Measurements from ENCODE around the gene CNNM4.

CNNM4 gene

DNA sequence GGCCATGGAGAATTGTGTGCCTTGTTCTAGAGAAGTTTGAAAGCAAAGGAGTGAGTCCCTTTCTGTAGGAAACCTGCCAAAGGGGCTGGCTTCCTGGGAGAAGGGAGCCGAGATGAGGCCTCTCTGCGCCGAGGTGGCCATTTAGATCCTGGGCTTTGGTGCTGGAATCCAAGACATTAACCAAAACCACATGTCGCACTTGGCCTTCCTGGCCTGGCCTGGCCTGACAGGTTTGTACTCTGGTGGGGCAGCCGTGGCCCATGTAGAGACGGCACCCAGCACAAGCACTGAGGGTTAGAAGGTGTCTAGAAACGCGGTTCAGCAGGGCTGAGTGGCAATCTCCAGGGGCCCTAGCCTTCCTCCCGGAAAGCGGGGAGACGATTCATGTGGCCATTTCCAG is 62.5 kb downstream of the CNNM4 start:
- no peaks in the 10 kb centered on the region for H3K9me3 Mint-ChIP-seq (ENCODE audit: low read depth)
- peaks cover 2% of the 10 kb centered on the region for H3K36me3 Mint-ChIP-seq
- no peak overlapping the region for H3K27ac Mint-ChIP-seq
- H3K4me1 Mint-ChIP-seq (ENCODE audit: low read depth), result peaks cover 42% of the 10 kb centered on the region
- no peaks in the 10 kb centered on the region for H3K27me3 Mint-ChIP-seq
- no peak overlapping the region for H3K4me3 Mint-ChIP-seq

DNA sequence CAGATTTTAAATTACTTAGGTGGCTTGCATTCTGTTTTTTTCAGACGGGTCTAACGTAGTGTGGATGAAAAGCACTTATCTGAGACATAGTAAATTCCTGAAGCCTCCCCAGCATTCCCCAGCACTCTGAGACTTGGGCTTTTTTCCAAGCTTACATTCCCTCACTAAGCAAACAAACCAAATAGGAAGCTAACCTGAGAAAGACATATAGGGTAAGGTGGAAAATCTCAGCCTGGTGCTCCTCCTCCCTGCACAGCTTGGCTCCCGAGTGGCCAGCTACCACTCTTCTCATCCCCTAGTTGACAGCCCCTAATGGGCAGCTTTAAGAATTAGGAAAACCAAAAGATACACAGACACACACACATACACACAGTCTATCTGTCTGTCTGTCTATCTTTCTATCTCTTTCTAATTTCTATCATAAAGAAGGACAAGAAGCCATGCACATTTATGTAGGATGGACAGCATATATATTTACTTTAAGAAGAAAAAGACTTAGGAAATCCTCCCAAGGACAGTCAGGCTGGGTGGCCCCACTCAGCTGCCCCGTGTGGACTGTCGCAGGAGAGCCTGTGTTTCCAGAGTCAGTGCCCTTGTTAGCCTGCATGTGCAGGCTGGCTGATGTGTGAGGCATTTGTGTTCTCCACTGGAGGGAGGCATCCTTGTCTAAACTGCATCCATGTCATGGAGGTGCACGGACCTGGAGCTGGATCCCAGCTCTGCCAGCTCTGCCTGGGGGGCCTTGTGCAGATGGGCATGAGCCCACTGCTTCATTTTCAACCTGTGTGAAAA is 63.6 kb downstream of the CNNM4 start:
- peaks cover 31% of the 10 kb centered on the region for H3K4me1 Mint-ChIP-seq (ENCODE audit: low read depth)
- no peaks in the 10 kb centered on the region for H3K9me3 Mint-ChIP-seq (ENCODE audit: low read depth)
- H3K27me3 Mint-ChIP-seq, result no peaks in the 10 kb centered on the region
- H3K27ac Mint-ChIP-seq, result peak overlapping the region; percentile 61
- H3K36me3 Mint-ChIP-seq, result no peaks in the 10 kb centered on the region
- H3K4me3 Mint-ChIP-seq, result no peak overlapping the region

DNA sequence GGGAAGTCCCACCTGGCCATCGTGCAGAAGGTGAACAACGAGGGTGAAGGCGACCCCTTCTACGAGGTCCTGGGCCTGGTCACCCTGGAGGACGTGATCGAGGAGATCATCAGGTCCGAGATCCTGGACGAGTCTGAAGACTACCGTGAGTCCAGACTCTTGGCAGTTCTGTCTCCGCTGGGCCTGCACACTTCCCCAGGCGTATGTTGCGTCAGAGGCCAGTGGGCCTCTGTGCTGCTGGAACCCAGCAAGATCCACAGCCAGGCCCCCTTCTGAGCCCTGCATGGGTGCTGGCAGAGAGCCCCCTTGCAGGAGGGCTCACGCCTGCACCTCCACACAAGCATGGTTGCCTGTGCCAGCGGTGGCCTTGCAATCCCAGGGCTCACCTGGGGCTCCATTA is 64.4 kb downstream of the CNNM4 start:
- H3K27me3 Mint-ChIP-seq, result no peaks in the 10 kb centered on the region
- H3K4me1 Mint-ChIP-seq (ENCODE audit: low read depth), result peaks cover 23% of the 10 kb centered on the region
- no peak overlapping the region for H3K4me3 Mint-ChIP-seq
- H3K27ac Mint-ChIP-seq, result no peak overlapping the region
- H3K36me3 Mint-ChIP-seq, result no peaks in the 10 kb centered on the region
- H3K9me3 Mint-ChIP-seq (ENCODE audit: low read depth), result no peaks in the 10 kb centered on the region

DNA sequence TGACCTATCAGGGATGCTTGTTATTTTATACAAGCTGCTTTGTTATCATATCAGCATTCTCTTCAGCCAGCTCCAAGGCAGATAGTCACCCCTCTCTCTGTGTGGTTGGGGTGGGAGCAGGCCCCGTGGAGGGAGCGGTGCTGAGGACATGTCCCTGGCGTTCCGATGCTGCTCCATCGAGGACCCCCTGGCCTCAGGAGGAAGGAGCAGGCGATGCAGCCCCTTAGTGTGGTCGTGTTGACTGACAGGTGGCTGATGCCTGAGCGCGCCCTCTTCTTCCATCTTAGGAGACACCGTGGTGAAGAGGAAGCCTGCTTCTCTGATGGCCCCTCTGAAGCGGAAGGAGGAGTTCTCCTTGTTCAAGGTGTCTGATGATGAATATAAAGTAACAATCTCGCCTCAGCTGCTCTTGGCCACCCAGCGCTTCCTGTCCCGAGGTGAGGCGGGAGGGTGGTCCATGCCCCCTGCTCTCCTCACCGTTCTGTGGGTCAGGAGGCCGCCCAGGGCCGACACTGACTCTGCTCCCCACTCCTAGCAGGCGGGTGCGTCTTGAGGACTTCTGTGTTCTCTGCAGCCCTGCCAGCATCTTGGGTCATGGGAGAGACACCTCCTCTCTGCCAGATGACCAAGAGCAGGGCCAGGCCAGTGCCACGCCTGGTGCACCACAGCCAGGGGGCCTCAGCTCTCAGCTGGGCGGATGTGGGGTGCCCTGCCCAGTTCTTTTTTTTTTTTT is 66.0 kb downstream of the CNNM4 start:
- H3K27me3 Mint-ChIP-seq, result no peaks in the 10 kb centered on the region
- no peak overlapping the region for H3K4me3 Mint-ChIP-seq
- no peaks in the 10 kb centered on the region for H3K36me3 Mint-ChIP-seq
- no peaks in the 10 kb centered on the region for H3K9me3 Mint-ChIP-seq (ENCODE audit: low read depth)
- peaks cover 7% of the 10 kb centered on the region for H3K4me1 Mint-ChIP-seq (ENCODE audit: low read depth)
- H3K27ac Mint-ChIP-seq, result no peak overlapping the region

DNA sequence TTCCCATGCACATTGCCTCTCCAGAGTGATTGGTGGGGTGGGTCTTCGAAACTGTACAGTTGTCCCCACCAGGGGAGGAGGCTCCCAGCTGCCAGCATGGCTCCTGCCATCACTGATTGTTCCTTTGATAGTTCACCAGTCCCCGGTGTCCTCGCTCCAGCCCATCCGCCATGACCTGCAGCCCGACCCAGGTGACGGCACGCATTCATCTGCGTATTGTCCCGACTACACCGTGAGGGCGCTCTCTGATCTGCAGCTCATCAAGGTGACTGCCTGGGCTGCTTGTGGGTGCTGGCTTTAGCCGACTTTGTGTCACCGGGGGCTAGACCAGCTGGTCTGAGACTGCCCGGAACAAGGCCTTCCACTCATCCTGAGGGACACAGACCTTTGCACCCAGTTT is 67.7 kb downstream of the CNNM4 start:
- Mint-ChIP-seq H3K4me1 (ENCODE audit: low read depth) (peaks cover 3% of the 10 kb centered on the region), H3K27ac (no peak overlapping the region), H3K27me3 (no peaks in the 10 kb centered on the region), H3K4me3 (no peak overlapping the region), H3K9me3 (ENCODE audit: low read depth) (no peaks in the 10 kb centered on the region), H3K36me3 (no peaks in the 10 kb centered on the region)

DNA sequence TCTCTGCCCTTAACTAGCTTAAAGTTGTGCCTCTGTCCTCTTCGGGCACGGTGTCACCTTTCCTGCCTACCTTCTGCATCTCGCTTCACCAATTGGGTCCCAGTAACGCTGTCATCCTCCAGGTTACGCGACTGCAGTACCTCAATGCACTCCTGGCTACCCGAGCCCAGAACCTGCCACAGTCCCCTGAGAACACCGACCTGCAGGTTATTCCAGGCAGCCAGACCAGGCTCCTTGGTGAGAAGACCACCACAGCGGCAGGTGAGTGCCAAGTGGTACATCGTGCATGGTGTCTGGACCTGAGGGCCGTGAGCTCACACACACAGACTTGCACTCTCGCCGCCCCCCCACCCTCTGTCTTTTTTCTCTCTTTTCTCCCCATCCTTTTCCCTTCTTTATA is 68.2 kb downstream of the CNNM4 start:
- H3K4me1 Mint-ChIP-seq (ENCODE audit: low read depth), result peaks cover 3% of the 10 kb centered on the region

DNA sequence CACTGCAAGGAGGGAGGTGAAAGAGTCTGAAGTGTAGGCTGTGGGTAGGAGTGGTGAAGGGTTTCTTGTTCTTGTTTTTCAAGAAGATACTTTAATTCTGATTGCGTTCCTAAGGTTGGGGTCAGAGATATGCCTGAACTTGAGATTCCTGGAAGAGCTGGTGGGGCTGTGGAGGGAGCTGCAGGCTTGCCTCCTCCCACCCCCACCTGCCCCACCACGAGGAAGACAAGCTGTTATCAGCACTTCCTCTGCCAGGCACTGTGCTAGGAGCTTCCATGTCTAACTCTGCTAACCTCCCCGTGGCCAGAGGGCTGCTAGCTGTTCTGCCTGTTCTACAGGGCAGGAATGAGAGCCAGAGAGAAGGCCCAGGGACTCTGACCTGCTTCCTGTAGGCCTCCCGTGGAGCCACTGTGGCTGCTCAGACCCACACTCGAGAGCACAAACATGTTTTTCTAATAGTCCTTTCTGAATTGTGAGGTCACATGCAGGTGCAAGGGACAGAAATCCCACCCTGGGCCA is 69.4 kb downstream of the CNNM4 start:
- peak overlapping the region; percentile 25 for H3K27ac Mint-ChIP-seq
- no peaks in the 10 kb centered on the region for H3K36me3 Mint-ChIP-seq
- no peaks in the 10 kb centered on the region for H3K27me3 Mint-ChIP-seq
- H3K9me3 Mint-ChIP-seq (ENCODE audit: low read depth), result no peaks in the 10 kb centered on the region
- H3K4me1 Mint-ChIP-seq (ENCODE audit: low read depth), result no peaks in the 10 kb centered on the region
- H3K4me3 Mint-ChIP-seq, result no peak overlapping the region

More for the DNA sequence above, 68.2 kb downstream of the CNNM4 start:
- Mint-ChIP-seq H3K27ac (no peak overlapping the region), H3K36me3 (no peaks in the 10 kb centered on the region), H3K27me3 (no peaks in the 10 kb centered on the region), H3K9me3 (ENCODE audit: low read depth) (no peaks in the 10 kb centered on the region), H3K4me3 (no peak overlapping the region)

DNA sequence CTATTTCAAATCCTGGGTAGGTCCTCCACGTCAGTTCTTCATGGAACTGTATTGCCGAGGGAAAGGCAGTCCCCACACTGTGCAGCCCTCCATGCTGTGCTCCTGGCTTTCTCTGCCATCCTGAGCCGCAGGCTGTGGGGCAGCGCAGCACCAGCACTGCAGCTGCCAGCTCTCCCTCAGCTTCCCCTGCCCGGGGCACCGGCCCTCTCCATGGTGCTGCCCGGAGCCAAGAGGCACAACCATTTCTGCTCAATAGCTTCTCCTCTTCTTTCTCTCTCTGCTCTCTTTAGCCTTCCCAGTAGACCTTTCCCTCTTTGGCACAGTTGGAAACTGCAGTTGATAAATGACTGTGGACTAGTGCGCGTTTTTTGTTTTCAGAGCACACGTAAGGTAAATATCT is 71.0 kb downstream of the CNNM4 start:
- H3K4me3 Mint-ChIP-seq, result no peak overlapping the region
- H3K27ac Mint-ChIP-seq, result no peak overlapping the region
- H3K9me3 Mint-ChIP-seq (ENCODE audit: low read depth), result no peaks in the 10 kb centered on the region
- H3K36me3 Mint-ChIP-seq, result no peaks in the 10 kb centered on the region
- no peaks in the 10 kb centered on the region for H3K27me3 Mint-ChIP-seq
- no peaks in the 10 kb centered on the region for H3K4me1 Mint-ChIP-seq (ENCODE audit: low read depth)

DNA sequence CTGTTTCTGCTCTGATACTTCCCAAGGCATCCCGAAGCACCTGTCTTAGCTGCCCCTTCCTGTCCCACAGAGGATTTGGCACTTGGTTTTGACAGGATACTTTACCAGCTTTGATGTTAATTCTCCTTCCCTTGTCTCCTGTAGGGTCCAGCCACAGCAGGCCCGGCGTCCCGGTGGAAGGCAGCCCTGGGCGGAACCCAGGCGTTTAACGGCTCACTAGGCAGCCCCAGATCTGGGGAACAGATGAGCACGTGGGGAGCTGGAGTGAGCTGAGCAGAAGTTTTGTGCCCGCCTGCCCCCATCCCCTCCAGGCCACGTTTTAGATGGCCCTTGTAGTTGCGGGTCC is 71.7 kb downstream of the CNNM4 start:
- no peak overlapping the region for H3K27ac Mint-ChIP-seq
- no peaks in the 10 kb centered on the region for H3K9me3 Mint-ChIP-seq (ENCODE audit: low read depth)
- H3K36me3 Mint-ChIP-seq, result no peaks in the 10 kb centered on the region
- no peaks in the 10 kb centered on the region for H3K27me3 Mint-ChIP-seq
- H3K4me3 Mint-ChIP-seq, result no peak overlapping the region
- no peaks in the 10 kb centered on the region for H3K4me1 Mint-ChIP-seq (ENCODE audit: low read depth)

DNA sequence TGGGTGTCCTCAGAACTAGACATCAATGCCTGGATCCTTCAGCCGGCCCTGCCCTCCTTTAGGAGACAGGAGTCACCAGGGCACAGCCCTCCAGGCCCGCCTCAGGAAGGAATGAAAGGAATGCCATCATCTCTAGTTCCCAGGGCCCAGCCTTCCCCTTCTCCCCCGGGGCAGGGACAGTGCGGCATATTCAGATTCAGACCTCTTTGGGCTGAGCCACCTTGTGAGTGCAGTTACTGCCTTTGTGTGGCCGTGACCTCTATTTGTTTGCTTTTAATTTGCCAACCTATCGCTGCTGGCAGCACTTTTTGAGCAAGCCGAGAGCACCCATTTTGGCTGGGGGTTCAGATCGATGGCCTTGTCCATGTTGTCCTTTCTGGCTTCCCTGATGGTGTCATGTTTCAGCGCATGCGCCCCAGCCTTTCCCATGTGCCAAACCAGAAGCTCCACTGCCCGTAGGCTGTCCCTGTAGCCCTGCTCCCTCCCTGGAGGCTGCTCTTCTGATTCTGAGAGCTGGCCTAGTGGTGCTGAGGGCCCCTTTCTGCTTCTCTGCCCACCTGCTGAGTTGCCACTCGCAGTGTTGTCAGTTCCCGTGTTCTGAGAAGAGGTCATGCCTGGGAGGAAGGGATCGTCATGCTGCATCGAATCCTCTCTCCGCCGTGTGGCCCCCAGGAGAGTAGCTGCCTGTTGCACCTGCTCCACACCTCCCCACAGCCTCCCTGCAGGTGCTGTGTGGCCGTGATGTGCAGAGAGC is 72.2 kb downstream of the CNNM4 start:
- no peaks in the 10 kb centered on the region for H3K4me1 Mint-ChIP-seq (ENCODE audit: low read depth)
- no peak overlapping the region for H3K27ac Mint-ChIP-seq
- no peaks in the 10 kb centered on the region for H3K36me3 Mint-ChIP-seq
- no peaks in the 10 kb centered on the region for H3K27me3 Mint-ChIP-seq
- no peak overlapping the region for H3K4me3 Mint-ChIP-seq
- H3K9me3 Mint-ChIP-seq (ENCODE audit: low read depth), result no peaks in the 10 kb centered on the region

DNA sequence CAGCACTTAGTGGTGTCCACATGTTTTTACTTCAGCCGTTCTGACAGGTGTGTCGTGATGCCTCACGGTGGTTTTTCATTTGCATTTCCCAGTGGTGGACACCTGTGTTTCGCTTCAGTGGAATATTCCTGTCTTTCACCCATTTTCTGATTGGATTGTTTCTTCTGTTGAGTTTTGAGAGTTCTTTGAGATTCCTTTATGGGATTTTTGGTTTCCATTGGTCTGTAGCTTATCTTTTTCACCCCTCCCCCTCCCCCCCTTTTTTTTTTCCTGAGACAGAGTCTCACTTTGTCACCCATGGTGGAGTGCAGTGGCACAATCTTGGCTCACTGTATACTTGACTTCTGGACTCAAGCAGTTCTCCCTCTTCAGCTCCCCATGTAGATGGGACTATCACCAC is 75.1 kb downstream of the CNNM4 start:
- H3K4me3 Mint-ChIP-seq, result no peak overlapping the region
- H3K9me3 Mint-ChIP-seq (ENCODE audit: low read depth), result no peaks in the 10 kb centered on the region
- H3K36me3 Mint-ChIP-seq, result no peaks in the 10 kb centered on the region
- H3K27ac Mint-ChIP-seq, result no peak overlapping the region
- H3K4me1 Mint-ChIP-seq (ENCODE audit: low read depth), result peaks cover 9% of the 10 kb centered on the region
- no peaks in the 10 kb centered on the region for H3K27me3 Mint-ChIP-seq

DNA sequence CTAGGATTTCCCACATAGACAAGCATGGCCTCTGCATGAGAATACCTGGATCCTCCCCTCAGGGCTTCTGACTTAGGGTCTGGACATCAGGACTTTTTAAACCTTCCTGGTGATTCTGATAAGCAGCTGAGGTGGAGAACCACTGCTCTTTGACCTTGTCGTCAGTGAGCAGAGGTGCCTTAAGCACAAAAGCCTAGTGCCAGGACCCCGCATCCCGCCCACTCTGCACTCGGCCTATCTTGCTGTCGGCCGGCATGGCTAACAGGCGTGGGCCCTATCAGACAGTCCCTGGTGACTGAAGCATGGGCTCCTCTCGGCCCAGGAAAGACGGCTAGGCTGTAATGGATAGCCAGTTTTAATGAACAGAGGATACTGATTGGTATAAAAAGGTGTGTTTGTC is 76.9 kb downstream of the CNNM4 start:
- Mint-ChIP-seq H3K9me3 (ENCODE audit: low read depth) (no peaks in the 10 kb centered on the region), H3K27ac (no peak overlapping the region), H3K36me3 (no peaks in the 10 kb centered on the region), H3K27me3 (no peaks in the 10 kb centered on the region), H3K4me3 (no peak overlapping the region), H3K4me1 (ENCODE audit: low read depth) (peaks cover 11% of the 10 kb centered on the region)

DNA sequence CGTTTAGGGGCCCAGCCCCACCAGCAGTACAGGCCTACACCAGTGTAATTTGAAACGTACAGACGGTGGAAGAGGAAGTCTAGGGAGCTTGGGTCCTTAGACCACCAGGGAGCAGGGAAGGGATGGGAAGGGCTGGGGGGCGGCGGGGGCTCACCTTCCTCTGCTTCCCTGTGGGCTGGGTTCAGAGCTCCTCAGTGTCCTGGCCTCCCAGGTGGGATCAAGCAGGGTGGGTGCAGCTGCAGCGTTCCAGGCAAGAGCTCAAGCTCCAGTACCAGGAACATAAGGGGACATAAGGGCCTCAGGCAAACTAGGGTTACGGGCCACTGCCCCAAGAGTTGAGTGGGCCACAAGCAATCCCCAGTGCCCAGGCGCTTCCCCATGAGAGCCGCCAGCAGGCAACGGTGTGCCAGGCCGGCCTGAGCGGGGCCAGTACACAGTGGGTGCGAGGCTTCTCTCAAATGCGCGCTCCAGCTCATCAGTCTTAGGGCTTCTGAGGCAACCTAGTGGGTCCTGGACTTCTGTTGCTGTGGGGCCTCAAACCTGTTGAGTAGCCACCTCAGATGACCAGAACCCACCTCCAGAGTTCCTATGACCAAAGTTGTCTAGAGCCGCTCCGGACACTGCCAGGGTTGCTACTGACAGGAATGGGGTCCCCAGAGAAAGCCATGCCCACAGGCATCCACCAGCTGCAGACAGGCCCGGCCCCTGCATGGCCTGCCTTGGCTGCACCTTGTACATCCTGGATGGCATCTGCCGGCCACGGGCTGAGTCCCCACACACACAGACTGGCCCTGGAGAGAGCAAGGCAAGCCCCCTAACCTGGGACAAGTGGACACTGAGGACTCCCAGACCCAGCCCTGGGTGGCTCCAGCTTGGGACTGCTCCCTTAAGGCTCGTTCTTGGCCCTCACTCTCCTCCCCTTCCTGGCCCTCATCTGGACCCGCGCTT is 77.9 kb downstream of the CNNM4 start:
- Mint-ChIP-seq H3K36me3 (no peaks in the 10 kb centered on the region), H3K4me3 (peak overlapping the region; percentile 46), H3K27me3 (no peaks in the 10 kb centered on the region), H3K4me1 (ENCODE audit: low read depth) (peaks cover 11% of the 10 kb centered on the region), H3K9me3 (ENCODE audit: low read depth) (no peaks in the 10 kb centered on the region), H3K27ac (peak overlapping the region; percentile 50)

DNA sequence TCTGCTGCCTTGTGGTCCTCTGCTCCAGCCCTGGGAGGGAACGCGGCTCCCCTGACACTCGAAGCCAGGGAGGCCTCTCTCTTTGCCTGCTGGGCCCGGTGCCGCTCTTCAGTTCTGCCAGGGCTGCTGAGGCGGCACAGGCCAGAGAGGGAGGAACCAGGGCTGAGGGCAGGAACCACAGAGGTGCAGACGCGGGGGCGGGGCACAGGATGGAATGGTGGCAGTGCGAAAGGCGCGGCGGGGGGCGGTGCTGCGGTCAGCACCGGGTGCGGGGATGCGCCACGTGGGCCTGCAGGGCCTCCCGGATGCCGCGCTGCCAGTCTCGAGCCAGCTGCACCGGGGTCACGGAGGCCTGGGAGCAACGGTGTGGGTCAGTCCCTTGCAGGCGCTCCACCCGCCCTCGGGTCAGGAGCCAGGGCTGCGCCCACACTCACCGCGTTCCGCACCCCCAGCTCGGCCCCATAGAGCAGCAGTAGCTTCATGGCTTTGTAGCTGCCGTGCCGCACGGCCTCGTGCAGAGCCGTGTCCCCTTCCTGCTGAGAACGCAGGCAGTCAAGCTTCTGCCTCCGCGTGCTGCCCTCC is 78.7 kb downstream of the CNNM4 start:
- H3K4me1 Mint-ChIP-seq (ENCODE audit: low read depth), result peaks cover 11% of the 10 kb centered on the region
- H3K4me3 Mint-ChIP-seq, result peak overlapping the region; percentile 46
- no peaks in the 10 kb centered on the region for H3K36me3 Mint-ChIP-seq
- peak overlapping the region; percentile 50 for H3K27ac Mint-ChIP-seq
- no peaks in the 10 kb centered on the region for H3K27me3 Mint-ChIP-seq
- H3K9me3 Mint-ChIP-seq (ENCODE audit: low read depth), result no peaks in the 10 kb centered on the region
